ENCODE measurements around the gene SLC18A2. TPM values are rescaled to one million over a fixed set of nuclear protein-coding genes. Genes with fewer than 3 reads are reported as not detected.

SLC18A2 gene
- total RNA-seq, 1 donor from 2014 or later = 1.5 TPM

- no peak overlapping the region for H3K4me3 ChIP-seq (ENCODE audit: low read depth, low read length)
- peaks cover 1% of the 10 kb centered on the region for H3K36me3 ChIP-seq (ENCODE audit: control insufficient read depth, insufficient read depth, low read length)
- TF ChIP-seq CTCF (IDR thresholded peaks at IDR 0.05; ENCODE audit: insufficient read depth, low read length, poor library complexity, severe bottlenecking) = no peak
- no peaks in the 10 kb centered on the region for H3K27me3 ChIP-seq (ENCODE audit: control insufficient read depth, insufficient read depth, low read length)
- no peak for DNase-seq (ENCODE audit: low read depth)
Measured at GRCh38 chr10:117313641-117314040, 72.7 kb downstream of the SLC18A2 start.

GRCh38 chr10:117316701-117317100, 75.8 kb downstream of the SLC18A2 start:
- no peak for TF ChIP-seq CTCF (IDR thresholded peaks at IDR 0.05; ENCODE audit: insufficient read depth, low read length, poor library complexity, severe bottlenecking)
- Histone ChIP-seq H3K36me3 (ENCODE audit: control insufficient read depth, insufficient read depth, low read length) (peaks cover 1% of the 10 kb centered on the region), H3K27me3 (ENCODE audit: control insufficient read depth, insufficient read depth, low read length) (no peaks in the 10 kb centered on the region), H3K4me3 (ENCODE audit: low read depth, low read length) (no peak overlapping the region)
- no peak for DNase-seq (ENCODE audit: low read depth)

GRCh38 chr10:117318909-117319308, 78.0 kb downstream of the SLC18A2 start:
- H3K4me3 ChIP-seq (ENCODE audit: low read depth, low read length) = no peak overlapping the region
- no peaks in the 10 kb centered on the region for H3K27me3 ChIP-seq (ENCODE audit: control insufficient read depth, insufficient read depth, low read length)
- TF ChIP-seq CTCF (IDR thresholded peaks at IDR 0.05; ENCODE audit: insufficient read depth, low read length, poor library complexity, severe bottlenecking) = peak; percentile 39
- no peaks in the 10 kb centered on the region for H3K36me3 ChIP-seq (ENCODE audit: control insufficient read depth, insufficient read depth, low read length)
- no peak for DNase-seq (ENCODE audit: low read depth)

GRCh38 chr10:117320050-117320665, 79.2 kb downstream of the SLC18A2 start:
- H3K4me3 ChIP-seq (ENCODE audit: low read depth, low read length) = no peak overlapping the region
- no peaks in the 10 kb centered on the region for H3K36me3 ChIP-seq (ENCODE audit: control insufficient read depth, insufficient read depth, low read length)
- H3K27me3 ChIP-seq (ENCODE audit: control insufficient read depth, insufficient read depth, low read length) = no peaks in the 10 kb centered on the region
- TF ChIP-seq CTCF (IDR thresholded peaks at IDR 0.05; ENCODE audit: insufficient read depth, low read length, poor library complexity, severe bottlenecking) = peak; percentile 72
- no peak for DNase-seq (ENCODE audit: low read depth)

GRCh38 chr10:117322260-117322659, 81.3 kb downstream of the SLC18A2 start:
- no peak for TF ChIP-seq CTCF (IDR thresholded peaks at IDR 0.05; ENCODE audit: insufficient read depth, low read length, poor library complexity, severe bottlenecking)
- no peaks in the 10 kb centered on the region for H3K27me3 ChIP-seq (ENCODE audit: control insufficient read depth, insufficient read depth, low read length)
- DNase-seq (ENCODE audit: low read depth) = no peak
- H3K36me3 ChIP-seq (ENCODE audit: control insufficient read depth, insufficient read depth, low read length) = no peaks in the 10 kb centered on the region
- no peak overlapping the region for H3K4me3 ChIP-seq (ENCODE audit: low read depth, low read length)

GRCh38 chr10:117324367-117324766, 83.5 kb downstream of the SLC18A2 start:
- no peaks in the 10 kb centered on the region for H3K27me3 ChIP-seq (ENCODE audit: control insufficient read depth, insufficient read depth, low read length)
- H3K4me3 ChIP-seq (ENCODE audit: low read depth, low read length) = no peak overlapping the region
- no peak for TF ChIP-seq CTCF (IDR thresholded peaks at IDR 0.05; ENCODE audit: insufficient read depth, low read length, poor library complexity, severe bottlenecking)
- no peaks in the 10 kb centered on the region for H3K36me3 ChIP-seq (ENCODE audit: control insufficient read depth, insufficient read depth, low read length)
- DNase-seq (ENCODE audit: low read depth) = no peak
